OCI-M2 (cell line): ENCODE data around the gene JARID2.

Experiments used
- DNase-seq: peaks from one replicate; lab custom pipeline; 2025; ENCODE audit not compliant: unreplicated experiment; lab: John Stamatoyannopoulos, UW

Gene JARID2

DNA sequence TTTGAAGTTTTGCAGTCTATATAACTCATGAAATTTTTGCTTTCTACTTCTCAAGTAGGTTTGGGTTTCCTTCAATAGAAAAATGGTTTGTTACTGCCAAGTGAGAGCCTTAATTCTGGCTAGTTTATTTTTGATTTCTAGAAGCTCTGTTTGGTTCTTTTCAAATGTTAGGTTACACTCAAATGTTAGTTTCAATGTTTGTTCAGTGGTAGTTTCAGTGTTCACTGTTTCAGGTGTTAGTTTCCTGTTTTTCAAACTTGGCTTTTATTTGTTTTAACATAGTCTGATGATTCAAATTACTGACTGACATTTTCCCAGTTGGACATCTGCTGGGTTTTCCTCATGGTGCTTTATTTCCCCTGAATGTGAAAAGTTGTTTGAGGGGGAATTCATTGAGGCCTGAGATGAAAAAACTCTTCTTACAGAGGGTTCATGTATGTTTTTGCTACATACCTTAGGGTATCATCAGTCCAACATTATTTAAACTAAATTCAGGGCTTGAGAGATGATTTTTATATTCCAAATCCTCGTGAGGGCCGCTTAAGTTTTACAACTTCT, 189.0 kb downstream of the JARID2 start:
- no peak for DNase-seq

DNA sequence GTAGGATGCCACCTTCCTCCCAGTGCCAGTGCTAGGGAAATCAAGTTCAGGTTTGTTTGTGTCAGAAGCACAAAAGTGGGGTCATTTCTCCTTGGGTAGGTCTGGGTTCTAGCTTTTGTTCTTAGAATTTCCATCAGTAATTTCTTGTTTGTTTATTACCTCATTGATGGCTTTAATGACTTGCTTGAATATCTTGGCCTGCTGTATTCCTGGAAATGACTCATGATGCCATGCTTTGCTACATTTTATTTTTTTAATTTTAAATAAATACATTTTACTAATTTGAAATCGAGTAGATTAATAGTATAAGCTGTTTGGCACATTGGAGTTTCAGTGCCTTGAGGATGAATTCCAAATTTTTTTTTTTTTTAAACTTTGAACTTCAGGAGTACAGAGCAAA, 189.6 kb downstream of the JARID2 start:
- DNase-seq, result no peak

DNA sequence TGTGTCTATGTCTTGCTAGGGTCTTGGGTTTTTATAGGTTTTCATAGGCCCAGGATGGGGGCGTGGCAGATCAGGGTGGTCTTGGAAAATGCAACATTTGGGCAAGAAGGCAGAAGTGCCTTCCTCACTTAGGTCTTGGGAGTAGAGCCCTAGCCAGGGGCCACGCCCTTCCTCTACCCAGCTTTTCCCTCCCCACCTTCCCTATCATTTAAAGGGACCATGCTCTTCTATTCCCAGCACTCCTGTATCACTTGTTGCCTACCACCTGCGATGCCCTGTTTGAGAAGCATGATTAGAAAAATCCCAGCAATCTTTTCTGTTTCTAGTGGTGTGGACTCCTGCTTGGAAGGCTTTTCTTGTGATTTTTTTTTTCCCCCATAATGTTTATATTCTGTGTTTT, 190.6 kb downstream of the JARID2 start:
- DNase-seq, result no peak

DNA sequence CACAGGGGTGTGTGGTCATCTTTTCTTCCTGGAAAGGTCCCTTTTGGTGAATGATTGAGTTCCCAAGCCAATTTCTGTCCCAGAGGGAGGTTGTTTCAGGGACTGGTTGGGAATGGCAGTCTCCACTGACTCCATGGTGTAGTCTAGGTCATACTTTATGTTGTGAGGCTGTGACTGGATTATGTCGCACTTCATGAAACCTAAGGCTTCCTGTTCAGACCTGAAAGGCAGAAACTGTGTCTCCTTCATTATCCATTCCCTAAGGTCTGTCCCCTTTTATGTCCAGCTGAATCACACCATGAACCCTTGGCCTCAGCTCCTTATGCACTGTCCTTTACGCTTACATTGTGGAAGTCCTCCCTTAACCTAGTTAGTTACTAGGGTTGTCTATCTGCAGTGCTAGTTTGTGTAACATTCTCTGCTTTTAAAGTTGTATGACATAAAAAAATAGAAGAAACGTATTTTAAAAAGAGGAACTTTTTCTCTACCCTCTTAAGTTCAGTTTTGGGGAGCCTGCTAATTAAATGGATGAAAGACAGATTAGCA, 191.3 kb downstream of the JARID2 start:
- DNase-seq, result no peak

DNA sequence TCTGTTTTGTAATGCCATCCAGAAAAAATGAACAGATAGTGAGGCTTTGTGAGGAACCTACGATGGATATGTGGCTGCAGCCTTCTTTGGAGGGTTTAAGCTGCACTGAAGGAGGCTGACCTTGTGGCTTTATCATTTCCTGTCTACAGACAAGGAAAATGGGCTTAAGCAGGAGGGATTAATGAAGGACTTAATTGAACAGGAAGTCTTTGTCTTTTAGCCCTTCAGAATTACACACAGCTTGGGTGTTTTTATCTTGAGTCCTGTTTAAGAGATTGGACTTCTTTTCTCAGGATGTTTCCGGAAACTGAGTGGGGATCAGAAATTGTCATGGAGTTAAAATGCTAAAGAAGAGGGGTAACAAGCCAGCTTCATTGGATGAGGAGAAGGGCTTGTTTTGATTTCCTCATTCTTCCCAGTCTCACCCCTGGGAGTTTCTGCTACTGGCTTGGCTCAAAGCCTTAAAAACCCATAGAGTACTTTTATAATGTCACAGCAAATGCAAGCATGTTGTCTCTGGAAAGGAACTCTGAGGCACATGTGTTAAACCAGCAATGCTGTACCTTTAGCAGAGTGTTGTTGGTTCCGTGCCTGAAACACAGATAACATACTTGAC, 193.6 kb downstream of the JARID2 start:
- no peak for DNase-seq

DNA sequence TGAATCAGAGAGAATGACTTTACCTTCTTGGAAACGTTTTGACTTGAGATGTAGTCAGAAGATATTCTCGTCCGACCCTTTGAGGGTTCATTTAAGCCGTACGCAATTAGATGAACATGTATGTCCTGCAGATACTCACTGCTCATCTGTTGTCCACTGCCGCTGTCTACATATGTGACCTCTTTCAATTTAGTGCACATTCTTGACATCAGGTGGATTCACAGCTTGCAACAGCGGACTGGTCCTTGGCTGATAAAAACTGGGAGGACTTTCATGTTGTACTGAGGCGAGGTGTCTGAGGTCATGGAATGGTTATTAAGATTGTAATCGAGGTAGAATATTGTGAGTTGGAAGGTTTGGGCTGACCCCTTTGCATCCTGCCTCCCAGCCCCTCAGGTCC, 194.2 kb downstream of the JARID2 start:
- no peak for DNase-seq

DNA sequence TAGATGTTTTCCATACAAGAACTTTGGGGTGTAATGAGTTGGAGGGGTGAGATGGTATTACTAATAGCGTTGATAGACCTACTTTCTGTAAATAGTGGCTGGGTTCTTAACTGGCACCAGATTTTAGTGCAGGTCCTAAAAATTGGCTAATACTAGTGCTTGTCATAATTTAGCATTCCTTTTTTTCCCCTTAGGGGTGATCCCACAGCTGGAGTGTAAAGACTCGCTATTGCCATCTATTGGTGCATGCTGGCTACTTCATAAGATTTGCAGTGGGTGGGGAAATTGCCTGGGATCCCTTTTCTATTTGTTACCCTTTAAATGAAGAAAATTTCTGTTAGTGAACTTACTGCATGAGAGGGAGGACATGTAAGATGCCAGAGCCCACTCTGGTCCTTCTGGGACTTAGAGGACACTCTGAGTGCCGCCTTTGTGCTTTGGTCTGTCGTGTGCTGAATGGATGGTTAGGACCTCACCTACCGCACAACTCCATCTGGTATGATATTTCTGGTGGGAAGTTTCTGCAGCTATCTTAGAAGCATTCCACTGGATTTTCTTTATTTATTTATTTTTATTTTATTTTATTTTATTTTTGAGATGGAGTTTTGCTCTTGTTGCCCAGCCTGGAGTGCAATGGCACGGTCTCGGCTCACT, 195.5 kb downstream of the JARID2 start:
- DNase-seq, result no peak

DNA sequence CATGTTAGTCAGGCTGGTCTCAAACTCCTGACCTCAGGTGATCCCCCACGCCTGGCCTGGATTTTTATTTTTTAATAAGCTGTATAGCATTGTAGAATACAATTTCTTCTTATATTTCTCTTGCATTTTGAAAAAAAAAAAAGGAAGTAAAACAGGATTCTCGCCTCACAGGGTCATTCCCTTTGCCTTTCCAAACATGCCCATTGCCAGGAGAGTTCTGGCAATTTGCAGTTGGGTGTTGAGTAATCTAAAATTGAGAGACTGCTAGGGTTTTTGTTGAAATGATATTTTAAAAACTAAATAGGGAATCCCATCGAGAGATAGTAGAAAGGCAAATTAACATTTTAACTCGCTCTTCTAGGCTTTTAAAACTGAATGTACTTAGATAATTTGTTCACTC, 196.1 kb downstream of the JARID2 start:
- DNase-seq, result no peak

DNA sequence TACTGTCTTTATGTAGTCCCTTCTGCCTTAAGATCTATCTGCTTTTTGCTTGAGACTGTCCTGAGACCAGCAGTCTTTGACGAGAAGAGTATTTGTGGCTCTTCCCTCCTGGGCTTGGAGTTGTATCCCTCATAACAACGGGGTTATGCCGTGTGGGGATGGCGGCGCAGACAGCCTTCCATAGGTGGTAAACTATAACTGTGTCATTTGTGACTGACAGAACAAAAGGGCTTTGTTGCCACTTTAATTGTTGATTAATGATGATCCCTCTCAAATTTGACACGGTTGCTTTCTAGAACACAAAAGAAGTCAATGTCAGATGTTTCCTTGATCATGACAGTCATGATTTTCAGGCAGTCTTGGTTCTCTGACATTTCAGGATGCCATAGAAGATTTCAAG, 196.6 kb downstream of the JARID2 start:
- DNase-seq, result no peak

DNA sequence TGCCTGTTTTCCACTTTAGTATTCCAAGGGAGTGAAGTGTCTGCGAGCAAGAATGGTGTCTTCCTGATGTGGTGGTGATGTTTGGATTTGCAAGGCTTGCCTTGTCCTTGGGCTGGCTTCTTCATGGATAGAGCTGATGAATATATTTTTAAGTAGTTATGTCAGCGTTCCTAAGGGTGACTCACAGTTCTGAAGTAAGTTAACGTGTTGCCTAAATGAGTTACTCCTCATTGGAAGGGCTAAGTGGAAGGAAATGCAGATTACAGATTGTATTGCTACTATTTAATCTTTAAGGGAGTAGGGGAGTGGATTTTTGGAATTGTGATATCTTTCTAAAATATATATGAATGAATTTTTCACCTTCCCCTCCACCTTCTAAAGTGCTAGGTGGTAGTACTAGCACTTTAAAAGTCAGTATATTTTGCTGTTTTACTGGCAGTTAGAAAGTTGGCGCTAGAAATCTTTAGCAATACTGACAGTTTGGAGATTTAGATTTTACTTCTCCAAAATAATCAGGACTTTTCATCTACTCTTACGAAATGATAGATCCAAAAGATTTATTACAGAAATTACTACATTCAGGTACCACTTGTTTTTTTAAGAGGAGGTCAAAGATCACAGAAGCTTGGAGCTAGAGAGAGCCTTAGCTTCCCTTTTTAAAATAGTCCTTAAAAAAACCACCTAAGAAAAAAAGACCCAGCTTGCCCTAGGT, 197.4 kb downstream of the JARID2 start:
- DNase-seq, result no peak

DNA sequence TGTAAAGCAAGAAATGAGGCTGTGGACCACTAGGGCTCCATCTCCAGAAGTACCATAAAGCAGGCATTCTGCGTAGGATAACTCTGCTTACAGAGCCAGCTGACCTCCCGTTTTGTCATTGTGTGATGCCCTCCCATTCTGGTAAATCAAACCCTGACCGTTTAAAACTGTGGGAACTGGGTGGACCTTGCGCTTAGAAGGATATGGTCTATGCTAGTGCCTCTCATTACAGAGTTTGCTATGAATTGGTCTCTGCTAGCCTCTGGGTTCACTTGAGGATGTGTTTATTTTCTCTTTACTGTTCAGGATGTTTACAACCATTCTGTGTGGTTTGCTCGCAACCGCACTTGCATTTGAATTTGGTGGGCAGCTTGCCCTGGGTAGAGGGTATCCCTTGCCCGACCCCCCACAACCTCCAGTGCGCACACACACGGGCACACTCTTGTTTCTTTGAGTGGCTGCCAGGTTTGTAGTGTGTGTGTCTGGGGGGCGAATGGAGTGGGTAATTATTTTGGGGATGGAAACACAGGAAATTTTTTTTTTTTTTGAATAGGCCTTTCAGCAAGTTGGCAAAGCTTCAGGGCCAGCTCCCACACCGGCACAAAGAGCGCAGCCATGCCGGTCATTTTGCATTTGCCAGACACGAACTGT, 198.3 kb downstream of the JARID2 start:
- DNase-seq, result no peak

DNA sequence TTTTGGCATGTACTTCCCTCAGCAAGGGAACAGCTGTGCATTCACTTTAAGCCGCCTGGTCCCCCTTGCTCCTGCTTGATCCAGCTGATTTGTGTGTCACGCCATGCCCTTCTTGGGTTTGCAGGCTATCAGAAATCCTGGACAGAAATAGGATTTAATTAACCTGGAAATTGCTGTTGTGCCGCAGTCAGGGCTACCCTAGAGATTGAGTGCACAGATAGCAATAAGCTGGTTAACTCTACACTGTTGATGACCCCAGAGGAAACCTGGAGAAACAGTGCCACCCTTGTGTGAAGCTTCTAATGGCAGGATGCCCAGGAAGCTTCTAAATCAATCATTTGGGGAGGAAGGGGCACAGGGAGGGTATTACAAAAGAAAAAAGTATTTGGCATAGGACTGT, 199.0 kb downstream of the JARID2 start:
- no peak for DNase-seq

DNA sequence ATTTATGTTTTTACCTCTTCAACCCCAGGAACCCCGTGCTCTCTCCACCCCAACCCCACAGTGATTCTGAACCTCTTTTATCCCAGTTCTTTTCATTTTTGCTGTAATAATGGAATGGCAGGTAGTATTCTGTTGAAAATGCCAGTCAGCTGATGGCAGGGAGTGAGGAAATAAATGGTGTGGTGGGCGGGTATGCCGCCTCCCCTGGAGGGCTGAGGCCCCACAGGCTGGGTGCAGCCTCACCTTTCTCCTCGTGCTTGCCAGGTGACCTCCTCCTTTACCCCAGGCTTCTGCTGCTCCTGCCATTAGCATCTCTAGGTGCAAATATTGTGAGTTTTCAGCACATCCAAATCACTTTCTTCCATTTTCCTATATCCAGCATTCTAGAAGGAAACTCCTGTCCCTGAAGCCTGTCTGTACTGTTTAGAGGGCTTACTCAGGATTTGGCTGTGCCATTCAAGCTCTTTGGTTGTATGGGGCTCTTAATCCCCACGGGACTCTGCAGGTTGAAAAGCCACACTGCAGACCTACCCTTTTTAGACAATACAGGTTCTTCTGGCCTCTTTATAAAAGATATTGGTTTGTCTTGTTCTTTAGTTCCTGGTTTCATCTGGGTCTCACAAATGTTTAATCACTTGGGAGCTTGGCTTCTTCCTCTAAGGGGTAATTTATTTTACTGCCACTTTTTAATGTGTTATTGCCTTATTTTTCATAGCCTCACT, 201.8 kb downstream of the JARID2 start:
- no peak for DNase-seq

DNA sequence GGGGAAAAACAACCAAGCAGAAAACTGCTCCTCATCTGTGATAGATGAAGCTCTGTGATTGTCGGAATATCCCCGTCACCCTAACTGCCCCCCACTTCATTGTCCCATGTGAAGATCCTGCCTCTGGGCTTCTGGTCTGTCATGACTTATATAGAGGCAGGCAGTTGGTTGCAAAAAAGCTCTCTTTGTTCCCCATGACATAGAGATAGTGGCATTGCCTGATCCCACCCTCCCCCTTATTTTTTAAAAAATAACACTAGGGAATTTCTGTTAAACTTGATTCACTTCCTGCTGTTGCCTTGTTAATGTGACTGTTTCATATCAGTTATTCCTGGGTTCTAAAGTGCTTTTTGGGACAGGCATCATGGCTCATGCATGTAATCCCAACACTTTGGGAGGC, 203.1 kb downstream of the JARID2 start:
- no peak for DNase-seq

DNA sequence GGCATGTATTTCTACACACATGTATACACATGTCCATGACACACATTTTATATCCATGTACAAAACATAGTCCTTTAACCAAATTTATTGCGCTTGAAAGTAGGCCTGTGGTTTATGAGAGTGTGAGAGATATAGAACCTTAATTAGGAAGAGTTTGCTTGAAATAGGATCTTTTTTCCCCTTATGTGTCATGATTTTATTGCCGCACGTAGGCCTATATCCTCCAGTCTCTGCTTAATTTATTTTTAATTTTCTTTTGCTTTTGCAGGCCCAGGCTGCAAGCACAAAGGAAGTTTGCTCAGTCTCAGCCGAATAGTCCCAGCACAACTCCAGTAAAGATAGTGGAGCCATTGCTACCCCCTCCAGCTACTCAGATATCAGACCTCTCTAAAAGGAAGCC, 205.9 kb downstream of the JARID2 start:
- no peak for DNase-seq

DNA sequence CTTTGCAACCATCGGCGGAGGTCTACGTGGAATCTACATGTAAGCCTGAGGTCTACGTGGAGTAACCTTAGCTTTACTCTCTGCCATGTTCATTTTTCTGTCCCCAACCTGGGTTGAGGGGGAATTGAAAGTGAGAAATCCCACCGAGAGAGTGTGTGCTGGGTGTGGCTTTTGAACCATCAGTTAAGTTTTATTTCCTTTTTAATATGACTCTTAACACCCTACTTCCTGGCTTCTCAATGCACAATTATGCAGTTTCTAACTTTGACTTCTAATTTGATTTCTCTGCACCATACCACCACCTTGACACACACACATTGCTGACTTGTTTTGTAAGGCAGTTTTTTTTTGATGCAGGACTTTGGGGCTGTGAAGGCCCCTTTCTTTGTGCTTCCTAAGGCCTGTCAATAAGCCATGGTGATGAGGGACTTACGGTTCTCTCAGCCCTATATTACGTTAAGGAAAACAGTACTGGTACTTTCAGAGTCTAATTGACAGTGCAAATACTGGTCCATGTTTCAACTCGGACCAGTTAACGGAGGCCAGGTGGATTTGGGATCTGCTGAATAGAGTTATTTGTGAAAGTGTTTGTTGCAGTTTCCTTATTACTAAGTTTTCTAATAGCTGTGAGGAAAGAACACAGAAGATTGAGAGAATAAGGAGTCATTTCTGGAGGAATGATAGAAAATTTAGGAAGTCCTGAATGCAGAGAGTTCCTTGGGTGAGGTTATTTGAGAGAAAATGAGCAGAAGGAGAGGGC, 206.5 kb downstream of the JARID2 start:
- no peak for DNase-seq

DNA sequence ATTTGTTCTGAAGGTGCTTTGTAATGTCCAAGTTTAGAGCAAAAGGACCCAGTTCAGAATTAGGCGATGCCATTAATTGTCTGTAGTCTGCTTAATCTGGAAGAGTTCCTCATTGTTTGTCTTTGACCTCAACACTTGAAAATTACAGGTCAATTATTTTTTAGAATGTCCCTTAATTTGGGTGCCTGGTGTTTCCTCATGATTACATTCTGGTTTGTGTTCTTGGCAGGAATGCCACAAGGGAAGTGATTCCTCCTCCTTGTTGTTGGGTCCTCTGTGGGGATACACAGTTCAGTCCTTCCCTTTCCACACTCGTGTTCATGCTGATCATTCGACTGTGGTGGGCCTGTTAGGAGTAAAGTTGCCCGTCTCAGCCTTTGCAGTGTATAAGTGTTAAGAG, 207.3 kb downstream of the JARID2 start:
- DNase-seq, result no peak

DNA sequence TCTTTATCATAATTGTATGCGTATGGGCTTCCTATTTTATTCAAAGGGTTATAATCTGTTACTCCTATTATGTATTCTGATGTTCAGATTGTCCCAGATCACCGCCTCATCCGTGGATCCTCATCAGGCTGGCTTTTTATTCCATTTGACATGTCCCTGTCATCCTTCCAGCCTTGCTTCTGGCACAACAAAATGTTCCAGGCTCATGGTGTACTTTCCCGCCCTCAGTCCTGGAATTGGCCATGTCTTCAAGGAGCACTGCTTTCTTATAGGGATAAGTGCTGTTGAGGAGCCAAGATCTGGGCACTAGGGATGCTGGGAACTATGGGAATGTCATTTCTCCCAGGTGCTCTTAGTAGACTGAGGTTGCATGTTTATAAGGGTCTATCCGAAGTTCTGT, 207.8 kb downstream of the JARID2 start:
- DNase-seq, result no peak

DNA sequence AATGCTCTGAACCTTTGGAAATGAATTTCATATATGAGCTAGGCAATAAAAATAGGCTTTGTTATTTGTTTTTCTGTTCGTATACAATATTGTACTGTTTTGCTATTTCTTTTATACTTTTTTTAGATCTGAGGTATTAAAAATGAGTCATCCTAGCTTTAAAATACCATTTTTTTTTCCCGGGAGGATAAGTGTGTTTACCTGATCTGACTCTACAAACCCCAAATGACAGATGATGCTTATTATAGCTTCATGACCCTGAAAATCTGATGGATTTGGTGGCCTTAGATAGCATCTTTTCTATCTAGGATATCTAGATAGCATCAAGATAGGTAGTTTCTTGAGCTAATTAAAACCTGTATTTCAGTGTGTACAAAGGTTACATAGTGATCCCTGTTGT, 210.6 kb downstream of the JARID2 start:
- no peak for DNase-seq

DNA sequence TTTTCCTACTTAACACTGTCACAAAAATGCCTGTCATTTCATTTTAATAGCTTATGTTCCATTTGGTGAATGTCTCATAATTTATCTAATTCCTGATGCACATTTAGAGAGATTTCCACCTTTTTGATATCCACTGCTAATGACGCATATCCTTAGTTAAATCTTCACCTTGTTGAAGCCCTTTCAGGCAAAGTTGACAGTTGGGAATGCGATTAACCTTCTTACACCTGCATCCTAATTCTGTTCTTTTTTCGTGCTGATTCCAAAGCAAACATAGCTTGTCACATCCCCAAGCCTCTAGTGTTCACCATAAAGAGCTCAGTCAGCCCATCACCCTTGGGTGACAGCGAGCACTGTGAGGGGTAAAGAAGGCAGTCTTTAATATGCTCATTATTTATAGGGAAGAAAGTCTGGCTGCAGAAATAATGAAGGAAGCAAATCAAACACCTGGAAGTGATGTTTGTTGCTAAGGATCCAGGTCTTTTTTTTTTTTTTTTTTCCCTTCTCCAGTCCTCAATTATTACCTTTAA, 211.3 kb downstream of the JARID2 start:
- DNase-seq, result no peak
